Stimulated activated naive CD4-positive, alpha-beta T cell (primary cell): ENCODE measurements around the gene IMMT.
A peak's percentile ranks its signal among the peaks of the same experiment; 100 is the strongest.

Experiments
- DNase-seq, 6 experiments: peaks; one replicate each; lab custom pipeline; 2025; lab: John Stamatoyannopoulos, UW

IMMT gene

GRCh38 chr2:86226070-86226469 is 30.8 kb upstream of the IMMT start:
- DNase-seq, result no peak

- peak; percentile 8 to 72 (median 17) for DNase-seq
These were observed 30.3 kb upstream of the IMMT start for GRCh38 chr2:86225581-86225980.

GRCh38 chr2:86224645-86225355 is 29.5 kb upstream of the IMMT start:
- DNase-seq, result no peak

- no peak for DNase-seq
These were observed 28.8 kb upstream of the IMMT start for GRCh38 chr2:86223927-86224560.

- DNase-seq, result no peak
These were observed 28.1 kb upstream of the IMMT start for GRCh38 chr2:86223140-86223926.

- peak; percentile 20 to 66 (median 28) for DNase-seq
These were observed 25.9 kb upstream of the IMMT start for GRCh38 chr2:86221066-86221684.

GRCh38 chr2:86219896-86220295 is 24.6 kb upstream of the IMMT start:
- DNase-seq, result no peak

GRCh38 chr2:86218124-86218523 is 22.9 kb upstream of the IMMT start:
- no peak for DNase-seq

GRCh38 chr2:86216575-86217555 is 21.6 kb upstream of the IMMT start:
- no peak for DNase-seq

GRCh38 chr2:86214503-86214832 is 19.2 kb upstream of the IMMT start:
- no peak for DNase-seq

GRCh38 chr2:86213699-86214502 is 18.6 kb upstream of the IMMT start:
- no peak for DNase-seq

- no peak for DNase-seq
These were observed 17.8 kb upstream of the IMMT start for GRCh38 chr2:86213056-86213455.

GRCh38 chr2:86211796-86212188 is 16.5 kb upstream of the IMMT start:
- no peak for DNase-seq

GRCh38 chr2:86211033-86211795 is 16.0 kb upstream of the IMMT start:
- no peak for DNase-seq

- DNase-seq, result no peak
These were observed 9.2 kb upstream of the IMMT start for GRCh38 chr2:86204458-86204857.

- no peak for DNase-seq
These were observed 8.4 kb upstream of the IMMT start for GRCh38 chr2:86203614-86204013.

- no peak for DNase-seq
These were observed 7.4 kb upstream of the IMMT start for GRCh38 chr2:86202702-86203101.

- DNase-seq, result no peak
These were observed 7.1 kb upstream of the IMMT start for GRCh38 chr2:86202336-86202692.

GRCh38 chr2:86201671-86202335 is 6.5 kb upstream of the IMMT start:
- DNase-seq, result no peak
